HG03432 (cell line): ENCODE measurements around the gene GMPPB.
"Not testable (repeated sequence)": the region's sequence is repeated elsewhere in the genome, so short reads cannot be mapped to it uniquely, and the experiment has no call there.

ENCODE experiments used
- ATAC-seq: cut with Tn5 transposase; IDR thresholded peaks from one replicate; pipeline ENCODE4 v1.9.1; 2021; ENCODE audit warnings: mild to moderate bottlenecking, moderate library complexity; ENCODE audit not compliant: unreplicated experiment

Gene GMPPB

GRCh38 chr3:49694409-49695070 lies 29.2 kb downstream of the GMPPB start:
- not testable (repeated sequence) for ATAC-seq

- not testable (repeated sequence) for ATAC-seq
Observed at GRCh38 chr3:49691481-49691880, 32.3 kb downstream of the GMPPB start.

- not testable (repeated sequence) for ATAC-seq
Observed at GRCh38 chr3:49690856-49691255, 32.9 kb downstream of the GMPPB start.

- not testable (repeated sequence) for ATAC-seq
Observed at GRCh38 chr3:49689908-49690624, 33.7 kb downstream of the GMPPB start.

GRCh38 chr3:49689046-49689907 lies 34.5 kb downstream of the GMPPB start, which contains the start of the genes MST1 and RNF123:
TSS of gene MST1 (minus strand) at chr3:49689474. CDS start at chr3:49688691, 783 bp downstream.
TSS of gene RNF123 (plus strand) at chr3:49689557. CDS start at chr3:49691166, 1,609 bp downstream.
- ATAC-seq, result peak; percentile 67

- ATAC-seq, result peak; percentile 1
Observed at GRCh38 chr3:49688338-49689045, 35.3 kb downstream of the GMPPB start.

- not testable (repeated sequence) for ATAC-seq
Observed at GRCh38 chr3:49687424-49687795, 36.3 kb downstream of the GMPPB start.

GRCh38 chr3:49686769-49687423 lies 36.9 kb downstream of the GMPPB start:
- ATAC-seq, result not testable (repeated sequence)

GRCh38 chr3:49686346-49686745 lies 37.4 kb downstream of the GMPPB start:
- not testable (repeated sequence) for ATAC-seq

GRCh38 chr3:49685846-49686245 lies 37.9 kb downstream of the GMPPB start:
- not testable (repeated sequence) for ATAC-seq

GRCh38 chr3:49685103-49685502 lies 38.6 kb downstream of the GMPPB start:
- not testable (repeated sequence) for ATAC-seq

GRCh38 chr3:49684453-49684852 lies 39.3 kb downstream of the GMPPB start:
- not testable (repeated sequence) for ATAC-seq

- no peak for ATAC-seq
Observed at GRCh38 chr3:49683162-49683561, 40.6 kb downstream of the GMPPB start.

- ATAC-seq, result no peak
Observed at GRCh38 chr3:49681543-49681942, 42.2 kb downstream of the GMPPB start.

GRCh38 chr3:49681232-49681522 lies 42.6 kb downstream of the GMPPB start:
- ATAC-seq, result no peak

- ATAC-seq, result no peak
Observed at GRCh38 chr3:49680493-49681231, 43.1 kb downstream of the GMPPB start.

GRCh38 chr3:49675912-49676311 lies 47.8 kb downstream of the GMPPB start:
- no peak for ATAC-seq

- ATAC-seq, result peak; percentile 20
Observed at GRCh38 chr3:49674497-49674983, 49.2 kb downstream of the GMPPB start.

- peak; percentile 85 for ATAC-seq
Observed at GRCh38 chr3:49673715-49674496, 49.8 kb downstream of the GMPPB start, which contains the start of gene APEH. TSS of gene APEH (plus strand) at chr3:49674351. CDS start at chr3:49674402, 51 bp downstream.
